ENCODE data around the gene ZNF467. TPM values are rescaled to one million over a fixed set of nuclear protein-coding genes. Genes with fewer than 3 reads are reported as not detected.

The ZNF467 gene
- total RNA-seq, 2 donors from 2014 or later: 0.91 to 2.5 TPM

DNA sequence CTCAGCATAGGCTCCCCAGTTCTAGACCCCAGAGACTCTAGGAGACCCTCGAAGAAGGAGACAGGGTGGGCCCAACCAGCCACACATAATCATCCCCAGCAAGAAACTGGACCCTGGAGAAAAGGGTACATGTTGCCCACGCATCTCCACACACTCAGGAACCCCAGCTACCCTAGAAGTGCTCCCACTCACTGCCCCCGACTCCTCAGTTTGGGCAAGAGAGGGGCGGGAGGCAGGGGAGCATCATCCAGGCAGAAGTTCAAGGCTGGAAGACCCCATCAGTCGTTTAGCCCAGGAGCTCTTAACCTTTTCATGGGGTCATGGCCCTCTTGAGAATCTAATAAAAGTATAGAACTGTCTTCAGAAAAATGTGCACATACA is 1.8 kb upstream of the ZNF467 start:
- peaks cover 8% of the 10 kb centered on the region for H3K4me1 Mint-ChIP-seq
- TF ChIP-seq, protein P1, sequence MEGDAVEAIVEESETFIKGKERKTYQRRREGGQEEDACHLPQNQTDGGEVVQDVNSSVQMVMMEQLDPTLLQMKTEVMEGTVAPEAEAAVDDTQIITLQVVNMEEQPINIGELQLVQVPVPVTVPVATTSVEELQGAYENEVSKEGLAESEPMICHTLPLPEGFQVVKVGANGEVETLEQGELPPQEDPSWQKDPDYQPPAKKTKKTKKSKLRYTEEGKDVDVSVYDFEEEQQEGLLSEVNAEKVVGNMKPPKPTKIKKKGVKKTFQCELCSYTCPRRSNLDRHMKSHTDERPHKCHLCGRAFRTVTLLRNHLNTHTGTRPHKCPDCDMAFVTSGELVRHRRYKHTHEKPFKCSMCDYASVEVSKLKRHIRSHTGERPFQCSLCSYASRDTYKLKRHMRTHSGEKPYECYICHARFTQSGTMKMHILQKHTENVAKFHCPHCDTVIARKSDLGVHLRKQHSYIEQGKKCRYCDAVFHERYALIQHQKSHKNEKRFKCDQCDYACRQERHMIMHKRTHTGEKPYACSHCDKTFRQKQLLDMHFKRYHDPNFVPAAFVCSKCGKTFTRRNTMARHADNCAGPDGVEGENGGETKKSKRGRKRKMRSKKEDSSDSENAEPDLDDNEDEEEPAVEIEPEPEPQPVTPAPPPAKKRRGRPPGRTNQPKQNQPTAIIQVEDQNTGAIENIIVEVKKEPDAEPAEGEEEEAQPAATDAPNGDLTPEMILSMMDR (conservative IDR thresholded peaks at IDR 0.05): no peak
- H3K36me3 Mint-ChIP-seq (ENCODE audit: low read depth): no peaks in the 10 kb centered on the region
- H3K27me3 Mint-ChIP-seq (ENCODE audit: insufficient read depth): peaks cover 64% of the 10 kb centered on the region
- no peak overlapping the region for H3K27ac Mint-ChIP-seq
- Histone ChIP-seq H3K4me1 (ENCODE audit: control insufficient read depth, insufficient read depth, low read length) (no peaks in the 10 kb centered on the region), H3K4me3 (ENCODE audit: low read length) (no peak overlapping the region), H3K27ac (ENCODE audit: low read depth, low read length) (no peak overlapping the region), H3K9ac (ENCODE audit: extremely low read depth, low read length, poor library complexity, severe bottlenecking) (no peak overlapping the region), H3K36me3 (ENCODE audit: control insufficient read depth, insufficient read depth, low read length) (no peaks in the 10 kb centered on the region), H3K9me3 (ENCODE audit: control insufficient read depth, low read length) (no peaks in the 10 kb centered on the region), H3K27me3 (ENCODE audit: control insufficient read depth, insufficient read depth, low read length, poor library complexity, severe bottlenecking) (peaks cover 32% of the 10 kb centered on the region)
- H3K4me3 Mint-ChIP-seq: no peak overlapping the region
- 80 to 86% methylated on average over 4 to 5 of the region's 5 CpGs for WGBS, 2 experiments (ENCODE audit: insufficient coverage in 1 of 2, insufficient read length in 1 of 2)
- DNase-seq: no peak
- H3K9me3 Mint-ChIP-seq: no peaks in the 10 kb centered on the region

DNA sequence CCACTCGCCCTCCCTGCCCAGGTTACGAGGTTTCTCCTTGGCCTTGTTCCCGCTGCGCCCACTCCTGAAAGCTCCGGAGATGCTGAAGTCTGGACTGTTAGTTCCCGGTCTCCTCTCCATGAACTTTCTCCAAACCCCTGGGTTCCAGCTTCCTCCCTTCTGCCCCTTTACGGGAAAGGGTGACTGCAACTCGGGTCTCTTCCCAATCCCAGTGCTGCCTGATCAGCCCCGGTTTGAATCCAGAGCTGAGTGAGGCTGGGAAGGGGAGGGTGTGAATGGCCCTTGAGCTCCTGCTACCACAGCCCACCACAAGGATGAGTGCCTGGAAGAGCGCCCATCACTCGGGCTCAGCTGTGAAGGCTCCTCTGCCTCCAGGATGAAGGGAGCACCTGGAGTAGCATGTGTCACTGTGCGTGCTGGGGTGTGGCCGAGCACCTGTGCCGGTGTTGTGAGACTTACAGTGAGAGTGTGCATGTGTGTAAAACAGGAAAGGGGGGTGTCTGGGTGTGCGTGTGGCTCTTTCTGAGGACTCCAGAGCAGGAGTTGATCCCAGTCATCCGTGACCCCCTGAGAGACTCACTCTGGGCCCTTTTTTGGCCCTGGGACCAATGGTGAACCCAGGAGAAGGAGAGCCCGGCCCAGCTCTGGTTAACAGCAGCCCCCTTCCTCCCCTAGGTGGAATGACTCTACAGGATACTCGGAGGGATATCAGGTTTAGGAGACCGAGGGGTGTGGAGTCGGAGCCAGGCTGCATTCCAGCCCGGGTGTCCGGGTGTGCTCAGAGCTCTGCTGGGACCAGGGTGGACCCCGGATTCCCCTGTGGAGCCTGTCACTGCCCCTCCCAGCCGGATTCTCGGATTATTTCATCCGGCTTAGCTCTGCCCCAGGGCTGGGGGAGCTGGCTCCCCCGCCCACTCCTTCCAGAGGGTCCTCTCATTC is 1.1 kb upstream of the ZNF467 start:
- TF ChIP-seq, protein P1 (conservative IDR thresholded peaks at IDR 0.05): peak; percentile 22
- H3K36me3 Mint-ChIP-seq (ENCODE audit: low read depth): no peaks in the 10 kb centered on the region
- peaks cover 71% of the 10 kb centered on the region for H3K27me3 Mint-ChIP-seq (ENCODE audit: insufficient read depth)
- H3K4me1 ChIP-seq (ENCODE audit: control insufficient read depth, insufficient read depth, low read length): no peaks in the 10 kb centered on the region
- 34 to 48% methylated on average over 13 to 27 of the region's 27 CpGs for whole genome bisulfite sequencing, 2 experiments (ENCODE audit: insufficient coverage in 1 of 2, insufficient read length in 1 of 2)
- H3K27ac Mint-ChIP-seq: no peak overlapping the region
- H3K9me3 ChIP-seq (ENCODE audit: control insufficient read depth, low read length): no peaks in the 10 kb centered on the region
- no peak overlapping the region for H3K27ac ChIP-seq (ENCODE audit: low read depth, low read length)
- peak overlapping the region; percentile 56 for H3K4me3 Mint-ChIP-seq
- peaks cover 8% of the 10 kb centered on the region for H3K4me1 Mint-ChIP-seq
- H3K9me3 Mint-ChIP-seq: no peaks in the 10 kb centered on the region
- DNase-seq: peak; percentile 85
- H3K36me3 ChIP-seq (ENCODE audit: control insufficient read depth, insufficient read depth, low read length): no peaks in the 10 kb centered on the region
- no peak overlapping the region for H3K4me3 ChIP-seq (ENCODE audit: low read length)
- peaks cover 38% of the 10 kb centered on the region for H3K27me3 ChIP-seq (ENCODE audit: control insufficient read depth, insufficient read depth, low read length, poor library complexity, severe bottlenecking)
- no peak overlapping the region for H3K9ac ChIP-seq (ENCODE audit: extremely low read depth, low read length, poor library complexity, severe bottlenecking)

DNA sequence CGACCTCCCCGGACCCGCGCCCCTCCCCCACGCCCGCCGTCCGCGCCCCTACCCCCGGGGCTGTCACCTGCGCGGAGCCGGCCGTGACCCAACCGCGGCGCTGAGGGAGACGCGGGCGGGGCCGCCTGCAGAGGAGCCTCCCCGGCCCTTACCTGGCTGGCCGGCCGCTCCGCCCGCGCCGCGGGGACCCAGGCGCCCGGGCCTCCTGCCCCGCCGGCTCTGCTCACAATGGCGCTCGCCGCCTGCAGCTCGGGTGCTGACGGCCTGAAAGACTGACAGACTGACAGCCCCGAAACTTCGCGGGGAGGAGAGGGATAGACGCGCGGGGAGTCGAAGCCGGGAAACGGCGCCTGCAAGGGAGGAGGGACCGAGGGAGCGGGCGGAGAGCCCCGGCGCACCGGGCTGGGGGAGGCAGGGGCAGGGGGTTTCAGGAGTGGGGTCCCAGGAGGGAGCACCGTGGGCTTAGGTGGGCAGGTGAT is 393 bp downstream of the ZNF467 start:
- H3K27ac ChIP-seq (ENCODE audit: low read depth, low read length): no peak overlapping the region

More for the DNA sequence above, 393 bp downstream of the ZNF467 start:
- H3K4me3 Mint-ChIP-seq: peak overlapping the region; percentile 56
- H3K9me3 Mint-ChIP-seq: no peaks in the 10 kb centered on the region
- 2 to 3% methylated on average over 6 to 55 of the region's 55 CpGs for WGBS, 2 experiments (ENCODE audit: insufficient coverage in 1 of 2, insufficient read length in 1 of 2)
- DNase-seq: peak; percentile 76
- H3K4me1 Mint-ChIP-seq: peaks cover 8% of the 10 kb centered on the region
- peak overlapping the region; percentile 62 for H3K4me3 ChIP-seq (ENCODE audit: low read length)
- H3K9ac ChIP-seq (ENCODE audit: extremely low read depth, low read length, poor library complexity, severe bottlenecking): no peak overlapping the region
- no peaks in the 10 kb centered on the region for H3K36me3 Mint-ChIP-seq (ENCODE audit: low read depth)
- no peaks in the 10 kb centered on the region for H3K4me1 ChIP-seq (ENCODE audit: control insufficient read depth, insufficient read depth, low read length)
- no peak overlapping the region for H3K27ac Mint-ChIP-seq
- peaks cover 53% of the 10 kb centered on the region for H3K27me3 ChIP-seq (ENCODE audit: control insufficient read depth, insufficient read depth, low read length, poor library complexity, severe bottlenecking)
- H3K36me3 ChIP-seq (ENCODE audit: control insufficient read depth, insufficient read depth, low read length): no peaks in the 10 kb centered on the region
- TF ChIP-seq, protein P1 (conservative IDR thresholded peaks at IDR 0.05): no peak
- H3K27me3 Mint-ChIP-seq (ENCODE audit: insufficient read depth): peaks cover 72% of the 10 kb centered on the region
- no peaks in the 10 kb centered on the region for H3K9me3 ChIP-seq (ENCODE audit: control insufficient read depth, low read length)

Data from endodermal cell (in vitro differentiated cells).